Effector memory CD8-positive, alpha-beta T cell (primary cell): Measurements from ENCODE around the gene NANOS2.
A peak's percentile ranks its signal among the peaks of the same experiment; 100 is the strongest.

Experiments used
- ATAC-seq: fragments of 150-1000 bp; cut with Tn5 transposase; replicated peaks from 2 replicates; pipeline ENCODE4 v1.10.0; 2021; ENCODE audit warnings: mild to moderate bottlenecking, moderate library complexity
- DNase-seq, 3 experiments: peaks; one replicate each; pipeline ENCODE4 v3.0.0; 2021
- H3K27ac Mint-ChIP-seq, 2 donors: one replicate each; pipeline ENCODE4 v1.8.0; 2022; ENCODE audit warnings: mild to moderate bottlenecking in 2 of 2, mixed read lengths in 2 of 2, moderate library complexity in 2 of 2
- H3K27me3 Mint-ChIP-seq, 2 donors: one replicate each; pipeline ENCODE4 v1.8.0; 2022; ENCODE audit warnings: mixed read lengths in 2 of 2
- H3K36me3 Mint-ChIP-seq: one replicate; pipeline ENCODE4 v1.8.0; 2022; ENCODE audit warnings: mild to moderate bottlenecking, moderate library complexity, mixed read lengths; ENCODE audit not compliant: insufficient read depth
- H3K4me1 Mint-ChIP-seq, 2 donors: one replicate each; pipeline ENCODE4 v1.8.0; 2022; ENCODE audit warnings: low read depth in 2 of 2, mixed read lengths in 2 of 2
- H3K4me3 Mint-ChIP-seq, 2 donors: one replicate each; pipeline ENCODE4 v1.8.0; 2022; ENCODE audit warnings: mild to moderate bottlenecking in 2 of 2, mixed read lengths in 2 of 2, moderate library complexity in 2 of 2
- H3K9me3 Mint-ChIP-seq, 2 donors: one replicate each; pipeline ENCODE4 v1.8.0; 2022; ENCODE audit warnings: mixed read lengths in 2 of 2

The NANOS2 gene

DNA sequence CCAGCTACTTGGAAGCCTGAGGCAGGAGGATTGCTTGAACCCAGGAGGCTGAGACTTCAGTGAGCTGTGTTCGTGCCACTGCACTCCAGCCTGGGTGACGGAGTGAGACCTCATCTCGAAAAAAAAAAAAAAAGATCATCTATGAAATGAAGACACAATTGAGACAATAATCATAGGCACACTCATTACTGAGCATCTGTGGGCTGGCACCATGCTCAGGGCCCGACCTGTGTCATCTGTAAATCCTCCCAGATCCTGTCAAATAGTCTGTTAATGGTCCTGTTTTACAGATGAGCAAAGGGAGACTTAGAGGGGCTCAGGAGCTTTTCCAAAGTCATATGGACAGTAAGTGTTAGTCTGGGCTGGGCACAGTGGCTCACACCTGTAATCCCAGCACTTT is 4.1 kb upstream of the NANOS2 start:
- DNase-seq (no peak), ATAC-seq (no peak)
- Mint-ChIP-seq H3K27me3 (peaks cover 26 to 47% of the 10 kb centered on the region in 2 donors), H3K36me3 (no peaks in the 10 kb centered on the region), H3K27ac (no peak overlapping the region), H3K4me3 (no peak overlapping the region), H3K4me1 (no peaks in the 10 kb centered on the region), H3K9me3 (no peaks in the 10 kb centered on the region)

DNA sequence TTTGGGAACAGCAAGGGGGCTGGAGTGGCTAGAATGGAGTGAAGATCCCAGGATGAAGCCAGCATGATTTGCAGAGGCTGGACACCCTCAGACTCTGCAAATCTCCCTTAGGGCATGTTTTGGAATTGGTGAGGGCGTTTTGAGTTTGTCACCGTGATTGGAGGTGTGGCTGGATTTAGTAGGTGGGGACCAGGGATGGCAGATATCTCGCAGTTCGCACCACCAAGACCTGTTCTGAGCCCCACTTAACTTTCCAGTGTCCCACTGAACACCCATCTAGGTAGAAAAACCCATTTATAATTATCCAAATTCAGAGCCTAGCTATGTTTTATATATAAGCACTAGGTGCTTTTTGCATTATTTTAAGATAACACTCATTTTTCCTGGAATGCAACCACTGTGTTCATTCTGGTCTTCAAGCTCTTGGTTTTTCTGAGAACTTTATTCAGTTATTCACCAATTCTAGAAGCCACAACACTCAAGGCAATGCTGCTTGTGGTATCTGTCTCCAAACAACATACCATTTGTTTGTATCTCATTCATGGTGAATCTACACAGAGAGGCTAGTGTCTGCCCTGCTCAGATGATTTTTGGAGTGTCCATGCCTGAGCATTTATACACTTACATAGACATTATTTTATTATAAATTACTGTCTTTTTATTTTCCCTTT is 3.0 kb upstream of the NANOS2 start:
- Mint-ChIP-seq H3K27me3 (peaks cover 37 to 59% of the 10 kb centered on the region in 2 donors), H3K9me3 (no peaks in the 10 kb centered on the region), H3K36me3 (peaks cover 3% of the 10 kb centered on the region), H3K4me3 (no peak overlapping the region), H3K4me1 (no peaks in the 10 kb centered on the region), H3K27ac (no peak overlapping the region)
- DNase-seq (no peak), ATAC-seq (no peak)

DNA sequence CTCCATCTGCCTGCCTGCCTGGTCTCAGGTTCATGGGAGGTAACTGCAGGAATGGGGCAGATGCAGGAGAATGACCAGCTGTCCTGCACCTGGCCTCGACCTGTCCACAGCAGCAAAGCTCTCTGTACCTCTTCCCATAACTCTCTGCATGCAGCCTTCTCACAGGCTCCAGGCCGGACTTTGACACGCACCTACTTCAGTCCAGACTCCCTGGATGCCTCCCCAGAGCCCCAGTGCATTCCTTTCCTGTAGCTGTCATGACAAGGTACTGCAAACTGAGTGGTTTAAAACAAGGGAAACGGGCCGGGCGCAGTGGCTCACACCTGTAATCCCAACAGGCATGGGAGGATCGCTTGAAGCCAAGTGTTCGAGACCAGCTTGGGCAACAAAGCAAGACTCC is 3.3 kb downstream of the NANOS2 start:
- ATAC-seq (no peak), DNase-seq (no peak)
- Mint-ChIP-seq H3K36me3 (peaks cover 6% of the 10 kb centered on the region), H3K27ac (no peak overlapping the region), H3K4me1 (no peaks in the 10 kb centered on the region), H3K27me3 (peaks cover 33 to 70% of the 10 kb centered on the region in 2 donors), H3K9me3 (no peaks in the 10 kb centered on the region), H3K4me3 (no peak overlapping the region)

DNA sequence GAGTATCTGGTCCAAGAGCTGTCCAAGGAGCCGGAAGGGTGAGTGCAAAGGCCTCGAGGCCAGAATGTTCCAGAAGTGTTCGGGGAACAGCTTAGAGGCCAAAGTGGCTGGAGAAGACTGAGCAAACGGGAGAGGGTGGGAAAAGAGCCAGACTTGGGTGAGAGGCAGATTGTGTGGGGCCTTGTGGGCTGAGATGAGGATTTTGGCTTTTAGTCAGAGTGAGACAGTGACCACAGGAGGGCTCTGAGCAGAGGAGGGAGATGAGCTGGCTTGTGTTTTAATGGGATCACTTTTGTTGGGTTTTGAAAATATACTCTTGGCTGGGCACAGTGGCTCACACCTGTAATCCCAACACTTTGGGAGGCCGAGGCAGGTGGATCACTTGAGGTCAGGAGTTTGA is 5.6 kb downstream of the NANOS2 start:
- Mint-ChIP-seq H3K4me3 (no peak overlapping the region), H3K36me3 (peaks cover 6% of the 10 kb centered on the region), H3K9me3 (no peaks in the 10 kb centered on the region), H3K27me3 (peaks cover 29 to 55% of the 10 kb centered on the region in 2 donors), H3K27ac (no peak overlapping the region), H3K4me1 (no peaks in the 10 kb centered on the region)
- DNase-seq (no peak), ATAC-seq (no peak)

DNA sequence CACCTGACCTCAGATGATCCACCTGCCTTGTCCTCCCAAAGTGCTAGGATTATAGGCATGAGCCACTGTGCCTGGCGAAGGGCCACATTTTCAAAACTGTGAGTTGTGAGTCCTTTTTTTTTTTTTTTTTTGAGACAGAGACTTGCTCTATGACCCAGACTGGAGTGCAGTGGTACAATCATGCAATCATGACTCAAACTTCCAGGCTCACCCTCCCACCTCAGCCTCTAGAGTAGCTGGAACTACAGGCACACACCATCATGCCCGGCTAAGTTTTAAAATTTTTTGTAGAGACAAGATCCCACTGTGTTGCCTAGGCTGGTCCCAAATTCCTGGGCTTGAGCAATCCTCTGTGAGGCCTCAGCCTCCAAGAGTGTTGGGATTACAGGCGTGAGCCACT is 8.4 kb downstream of the NANOS2 start:
- DNase-seq: no peak
- Mint-ChIP-seq H3K27ac (no peak overlapping the region), H3K4me1 (peaks cover 5 to 7% of the 10 kb centered on the region in 2 donors), H3K27me3 (peaks cover 10 to 30% of the 10 kb centered on the region in 2 donors), H3K9me3 (no peaks in the 10 kb centered on the region), H3K4me3 (no peak overlapping the region), H3K36me3 (peaks cover 17% of the 10 kb centered on the region)
- no peak for ATAC-seq

DNA sequence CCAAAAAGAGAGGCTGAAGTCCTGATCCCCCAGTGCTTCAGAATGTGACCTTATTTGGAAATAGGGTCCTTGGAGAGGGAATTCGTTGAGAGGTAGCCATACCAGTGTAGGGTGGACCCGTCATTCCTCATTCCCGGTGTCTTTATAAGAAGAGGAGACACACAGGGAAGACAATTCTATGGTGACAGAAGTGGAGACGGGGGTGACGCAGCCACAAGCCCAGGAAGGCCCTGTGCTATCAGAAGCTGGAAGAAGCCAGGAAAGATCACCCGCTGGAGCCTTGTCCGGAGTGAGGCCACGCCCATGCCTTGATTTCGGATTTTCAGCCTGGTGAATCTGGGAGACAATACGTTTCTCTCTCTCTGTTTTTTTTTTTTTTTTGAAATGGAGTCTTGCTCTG is 9.6 kb downstream of the NANOS2 start:
- Mint-ChIP-seq H3K9me3 (no peaks in the 10 kb centered on the region), H3K36me3 (peaks cover 18% of the 10 kb centered on the region), H3K4me3 (no peak overlapping the region), H3K27me3 (peaks cover 5 to 18% of the 10 kb centered on the region in 2 donors), H3K27ac (no peak overlapping the region), H3K4me1 (peaks cover 14 to 16% of the 10 kb centered on the region in 2 donors)
- ATAC-seq (no peak), DNase-seq (no peak)

DNA sequence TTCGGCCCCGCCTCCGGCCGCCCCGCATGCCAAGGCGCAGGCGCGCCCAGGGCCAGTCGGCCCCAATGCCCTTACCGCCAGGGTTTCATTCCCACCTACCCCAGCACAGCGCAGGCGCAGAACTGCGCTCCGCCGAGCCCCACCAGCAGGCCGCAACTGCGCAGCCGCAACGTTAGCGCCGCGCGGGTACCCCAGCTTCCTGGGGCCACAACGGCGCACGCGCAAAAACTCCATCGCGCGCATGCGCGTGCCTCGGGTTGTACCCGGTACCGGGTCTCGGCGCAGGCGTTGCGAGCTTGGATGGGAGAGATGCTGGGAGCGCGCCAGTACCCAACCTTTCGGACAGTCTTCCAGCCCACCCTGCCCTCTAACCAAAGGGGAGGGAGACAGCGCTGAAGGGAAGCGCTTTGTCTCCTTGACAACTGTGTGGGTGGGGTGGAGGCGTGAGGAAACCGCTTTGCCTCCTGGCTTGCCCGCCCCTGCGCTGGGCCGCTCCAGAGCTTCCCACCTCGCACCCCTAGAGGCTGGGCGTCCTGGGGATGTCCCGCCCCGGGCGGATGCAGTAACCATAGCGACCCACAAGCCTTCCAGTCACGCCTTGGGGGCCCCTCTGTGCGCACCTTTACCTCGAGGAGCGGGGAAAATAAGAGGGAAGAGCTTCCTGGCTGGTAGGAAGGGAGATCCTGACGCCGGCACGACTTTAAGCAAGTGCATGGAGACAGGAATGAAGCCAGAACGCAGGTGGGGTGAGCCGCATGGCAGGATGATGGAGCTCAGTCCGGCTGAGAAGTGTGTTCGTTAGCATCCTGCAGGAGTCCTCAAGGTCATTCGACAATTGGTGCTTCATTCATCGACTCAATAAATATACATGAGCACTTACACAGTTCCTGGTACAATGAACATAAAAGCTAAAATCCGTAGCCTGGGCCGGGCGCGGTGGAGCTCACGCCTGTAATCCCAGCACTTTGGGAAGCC is 11.6 kb downstream of the NANOS2 start:
- peak overlapping the region; percentile 86 to 93 for H3K27ac Mint-ChIP-seq
- H3K27me3 Mint-ChIP-seq: no peaks in the 10 kb centered on the region
- peaks cover 31% of the 10 kb centered on the region for H3K36me3 Mint-ChIP-seq
- DNase-seq: peak; percentile 98 to 100 (median 99)
- no peaks in the 10 kb centered on the region for H3K9me3 Mint-ChIP-seq
- H3K4me3 Mint-ChIP-seq: peak overlapping the region; percentile 93 to 96
- peaks cover 16% of the 10 kb centered on the region in 2 donors for H3K4me1 Mint-ChIP-seq
- peak; percentile 82 for ATAC-seq

DNA sequence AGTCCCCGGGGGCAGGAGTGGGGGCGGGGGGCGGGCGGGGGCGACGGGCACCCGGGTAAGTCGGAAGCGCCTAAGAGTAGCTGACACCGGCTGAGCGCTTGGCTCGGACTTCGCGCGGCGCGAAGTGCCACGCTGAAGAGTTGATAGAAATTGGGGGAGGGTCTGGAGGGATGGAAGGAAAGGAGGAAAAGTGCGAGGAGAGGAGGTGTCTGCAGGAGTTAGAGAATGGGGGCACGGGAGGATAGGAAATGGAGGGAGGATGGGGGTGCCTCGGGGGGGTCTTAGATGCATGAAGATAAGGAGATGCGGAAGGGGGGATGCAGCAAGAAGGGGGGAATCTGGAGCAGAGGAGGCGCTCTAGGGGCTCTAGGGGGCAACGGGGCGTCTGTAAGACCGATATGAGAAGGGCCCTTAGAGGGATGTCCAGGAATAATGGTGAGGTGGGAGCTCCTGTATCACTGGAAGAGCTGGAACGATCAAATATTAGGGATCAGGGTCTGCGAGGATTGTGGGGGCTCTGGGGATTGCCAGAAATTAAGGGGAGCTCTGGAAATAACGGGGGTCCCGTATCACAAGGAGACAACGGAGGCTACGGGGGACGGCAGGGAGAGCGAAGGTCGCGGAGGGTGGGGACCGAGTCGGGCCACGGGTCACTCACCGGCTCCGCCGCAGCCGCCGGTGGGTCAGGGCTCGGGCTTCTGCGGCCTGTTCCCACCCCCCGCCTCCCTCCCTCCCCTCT is 12.5 kb downstream of the NANOS2 start, which contains the start of gene MYPOP:
Gene MYPOP (minus strand): TSS at position 702 of the 739 bp plus-strand sequence. CDS start 840 bp downstream, outside the sequence.
- DNase-seq: no peak
- H3K36me3 Mint-ChIP-seq: peaks cover 34% of the 10 kb centered on the region
- H3K9me3 Mint-ChIP-seq: no peaks in the 10 kb centered on the region
- no peaks in the 10 kb centered on the region for H3K27me3 Mint-ChIP-seq
- peaks cover 16% of the 10 kb centered on the region in 2 donors for H3K4me1 Mint-ChIP-seq
- ATAC-seq: no peak
- H3K4me3 Mint-ChIP-seq: peak within 1 kb of the TSS; percentile 93 to 96
- peak within 1 kb of the TSS; percentile 86 to 93 for H3K27ac Mint-ChIP-seq

DNA sequence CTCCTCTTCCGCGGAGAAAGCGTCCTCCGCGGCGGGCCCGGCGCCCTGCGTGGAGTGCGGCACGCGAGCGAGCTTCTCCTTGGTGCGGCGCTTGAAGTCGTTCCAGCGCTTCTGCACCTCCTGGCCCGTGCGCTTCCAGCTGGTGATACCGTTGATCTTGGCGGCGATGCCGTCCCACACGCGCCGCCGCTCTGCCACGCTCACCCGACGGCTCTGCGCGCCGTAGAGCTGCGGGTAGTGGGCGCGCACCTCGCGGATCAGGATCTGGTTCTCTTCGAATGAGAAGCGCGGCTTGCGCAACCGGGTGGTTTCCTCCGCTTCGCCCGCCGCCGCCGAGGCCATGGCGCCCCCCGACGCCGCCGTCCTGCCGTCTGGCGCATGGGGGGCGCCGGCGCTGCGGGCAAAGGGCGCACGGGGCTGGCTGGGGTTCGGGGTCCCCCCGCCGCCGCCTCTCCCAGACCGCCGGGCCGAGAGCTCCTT is 13.1 kb downstream of the NANOS2 start:
- Mint-ChIP-seq H3K4me3 (peak overlapping the region; percentile 93 to 96), H3K27me3 (no peaks in the 10 kb centered on the region), H3K36me3 (peaks cover 34% of the 10 kb centered on the region), H3K4me1 (peaks cover 16% of the 10 kb centered on the region in 2 donors), H3K27ac (peak overlapping the region; percentile 86 to 93), H3K9me3 (no peaks in the 10 kb centered on the region)
- peak; percentile 29 to 53 (median 48) for DNase-seq
- ATAC-seq: peak; percentile 22

DNA sequence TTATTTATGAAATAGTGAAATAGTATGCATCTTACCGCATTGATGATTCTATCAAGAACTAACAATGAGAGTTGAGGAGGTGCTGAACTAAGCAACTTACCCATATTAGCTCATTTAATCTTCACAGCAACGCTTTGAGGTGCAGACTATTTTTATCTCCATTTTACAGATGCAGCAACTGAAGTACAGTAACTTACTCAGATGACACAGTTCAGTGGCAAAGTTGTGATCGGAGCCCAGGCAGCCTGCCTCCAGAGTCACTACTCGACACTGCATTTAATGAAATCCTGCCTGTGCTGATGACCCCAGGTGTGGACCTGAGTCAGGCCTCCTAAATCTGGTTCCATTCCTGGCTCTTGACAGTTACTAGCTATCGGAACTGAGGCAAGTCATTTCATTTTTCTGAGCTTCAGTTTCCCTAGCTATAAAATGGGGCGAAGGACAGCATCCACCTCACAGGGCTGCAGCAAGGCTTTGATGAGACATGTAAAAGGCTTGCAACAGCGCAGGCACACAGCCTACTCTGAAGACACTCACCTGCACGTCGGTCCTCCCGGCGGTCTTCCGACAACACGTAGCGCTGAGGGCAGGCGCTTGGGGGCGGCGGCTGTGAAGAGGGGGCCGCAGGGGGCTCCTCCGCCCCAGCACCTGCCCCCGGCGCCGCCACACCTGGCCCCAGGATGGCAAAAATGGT is 13.7 kb downstream of the NANOS2 start:
- no peak for ATAC-seq
- H3K27me3 Mint-ChIP-seq: no peaks in the 10 kb centered on the region
- H3K4me3 Mint-ChIP-seq: peak overlapping the region; percentile 27 to 93
- H3K4me1 Mint-ChIP-seq: peaks cover 16% of the 10 kb centered on the region in 2 donors
- H3K9me3 Mint-ChIP-seq: no peaks in the 10 kb centered on the region
- H3K36me3 Mint-ChIP-seq: peaks cover 36% of the 10 kb centered on the region
- DNase-seq: no peak
- H3K27ac Mint-ChIP-seq: no peak overlapping the region

DNA sequence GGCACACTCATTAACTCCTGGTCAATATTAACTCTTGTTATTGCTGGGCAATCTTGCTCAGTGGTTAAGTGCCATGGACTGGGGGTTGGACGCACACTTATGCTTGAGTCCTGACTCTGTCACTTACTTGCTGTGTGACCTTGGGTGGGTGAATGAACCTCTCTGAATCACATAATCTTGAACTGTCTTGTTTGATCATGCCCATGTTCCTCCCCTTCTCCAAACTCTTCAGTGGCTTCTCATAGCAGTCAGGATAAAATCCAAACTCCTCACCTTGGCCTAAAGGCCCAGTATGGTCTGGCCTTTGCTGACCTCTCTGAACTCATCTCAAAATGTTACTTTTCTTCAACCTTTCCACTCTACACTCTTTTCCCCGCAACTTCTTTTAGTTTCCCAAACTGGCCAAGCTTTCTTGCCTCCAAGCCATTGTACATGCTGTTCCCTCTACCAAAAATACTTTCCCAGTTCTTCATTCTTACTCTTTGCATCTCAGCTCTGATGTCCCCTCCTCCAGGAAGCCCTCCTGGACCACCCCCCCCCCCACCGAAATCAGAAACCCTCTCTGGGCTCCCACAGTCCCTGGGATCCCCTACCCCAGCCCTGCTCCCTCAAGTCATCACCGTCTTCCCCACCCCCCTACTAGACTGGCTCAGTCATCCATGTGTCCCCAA is 14.5 kb downstream of the NANOS2 start:
- DNase-seq (no peak), ATAC-seq (no peak)
- Mint-ChIP-seq H3K9me3 (no peaks in the 10 kb centered on the region), H3K27me3 (no peaks in the 10 kb centered on the region), H3K4me3 (peak overlapping the region; percentile 27 to 93), H3K36me3 (peaks cover 39% of the 10 kb centered on the region), H3K4me1 (peaks cover 16% of the 10 kb centered on the region in 2 donors), H3K27ac (no peak overlapping the region)

DNA sequence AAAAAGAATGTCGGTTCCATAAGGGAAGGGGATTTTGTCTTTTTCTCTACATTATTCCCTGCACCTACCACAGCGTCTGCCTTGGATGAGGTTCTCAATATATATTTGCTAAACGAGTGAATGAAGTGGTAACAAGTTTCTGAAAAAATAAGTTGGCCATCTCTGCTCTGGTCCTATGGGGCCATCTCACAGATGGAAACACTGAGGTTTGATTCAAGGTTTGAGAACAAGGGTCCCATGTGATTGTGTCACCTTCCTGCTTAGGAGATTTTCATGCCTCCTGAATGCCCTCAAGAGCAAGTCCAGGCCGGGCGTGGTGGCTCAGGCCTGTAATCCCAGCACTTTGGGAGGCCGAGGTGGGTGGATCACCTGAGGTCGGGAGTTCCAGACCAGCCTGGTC is 15.3 kb downstream of the NANOS2 start:
- Mint-ChIP-seq H3K27me3 (no peaks in the 10 kb centered on the region), H3K27ac (no peak overlapping the region), H3K36me3 (peaks cover 39% of the 10 kb centered on the region), H3K4me1 (peaks cover 16% of the 10 kb centered on the region in 2 donors), H3K4me3 (no peak overlapping the region), H3K9me3 (no peaks in the 10 kb centered on the region)
- ATAC-seq (no peak), DNase-seq (no peak)
